MCF 10A (cell line): ENCODE measurements around the gene HS2ST1. TPM values are rescaled to one million over a fixed set of nuclear protein-coding genes. Genes with fewer than 3 reads are reported as not detected.

Source experiments
- BruUV-seq: library from RNA; stranded (reverse); fragments of 400-500 nt; replicated peaks from 2 replicates; lab custom pipeline; 2021; lab: Mats Ljungman, UMichigan
- CTCF ChIA-PET: fragments of 300-600 bp; sonication (Branson Sonifier 250); formaldehyde crosslinking; extraction: SDS; loops from one replicate; lab custom pipeline; 2021; ENCODE audit warnings: antibody characterized with exemption, inconsistent platforms; lab: Yijun Ruan, JAX
- POLR2A ChIA-PET: fragments of 300-600, 350-650 bp; sonication (Branson Sonifier 250); formaldehyde crosslinking; extraction: SDS; loops from one replicate; lab custom pipeline; 2020; ENCODE audit warnings: antibody characterized with exemption, inconsistent platforms; lab: Yijun Ruan, JAX
- DNase-seq: peaks from one replicate; pipeline ENCODE4 v3.0.0-alpha.2; 2018; ENCODE audit not compliant: unreplicated experiment
- H3K27ac Mint-ChIP-seq: one replicate; pipeline ENCODE4 v1.8.0; 2022; ENCODE audit warnings: mild to moderate bottlenecking, low read depth, mixed read lengths; ENCODE audit not compliant: unreplicated experiment
- H3K27me3 Mint-ChIP-seq: one replicate; pipeline ENCODE4 v1.8.0; 2022; ENCODE audit warnings: mixed read lengths; ENCODE audit not compliant: insufficient read depth, unreplicated experiment
- H3K36me3 Mint-ChIP-seq: one replicate; pipeline ENCODE4 v1.8.0; 2022; ENCODE audit warnings: mild to moderate bottlenecking, moderate library complexity, mixed read lengths; ENCODE audit not compliant: insufficient read depth, unreplicated experiment
- H3K4me1 Mint-ChIP-seq: one replicate; pipeline ENCODE4 v1.8.0; 2022; ENCODE audit warnings: mixed read lengths; ENCODE audit not compliant: insufficient read depth, unreplicated experiment
- H3K4me3 Mint-ChIP-seq: one replicate; pipeline ENCODE4 v1.8.0; 2022; ENCODE audit warnings: mild to moderate bottlenecking, moderate library complexity, mixed read lengths; ENCODE audit not compliant: unreplicated experiment
- H3K9me3 Mint-ChIP-seq: one replicate; pipeline ENCODE4 v1.8.0; 2022; ENCODE audit warnings: mixed read lengths; ENCODE audit not compliant: unreplicated experiment
- CTCF ChIP-seq: fragments of 200-600 bp; IDR thresholded peaks from one replicate; pipeline ENCODE4 v1.8.0; 2022; ENCODE audit warnings: antibody characterized with exemption, mild to moderate bottlenecking; ENCODE audit not compliant: unreplicated experiment
- intact Hi-C: fragments of 100-400 bp; cut with micrococcal nuclease; formaldehyde crosslinking; loops from 2 replicates; pipeline ENCODE4 v1.14.1; 2022
- total RNA-seq: library from RNA; stranded (reverse); gene quantifications from 2 replicates; pipeline ENCODE4 v1.2.3, GENCODE V29; 2022

The HS2ST1 gene
- total RNA-seq, 1 experiment from 2014 or later, result 20.4 TPM

GRCh38 chr1:87132284-87132870 is 217.9 kb downstream of the HS2ST1 start:
- intact Hi-C loops, result loop anchor here (5.0 kb wide), 1 partner anchor 1170 kb away; no protein-coding TSS in a partner anchor
- no peak for DNase-seq
- Mint-ChIP-seq H3K36me3 (no peaks in the 10 kb centered on the region), H3K4me3 (no peak overlapping the region), H3K4me1 (peaks cover 5% of the 10 kb centered on the region), H3K27ac (no peak overlapping the region), H3K9me3 (no peaks in the 10 kb centered on the region), H3K27me3 (no peaks in the 10 kb centered on the region)
- POLR2A ChIA-PET, result no interaction called here
- CTCF ChIA-PET, result interaction anchor here (0.7 to 2.2 kb wide), 3 partner anchors 28 to 429 kb away, joined by 3 to 8 read pairs (median 3); no protein-coding TSS in a partner anchor
- no TSS peak for BruUV-seq
- no peak for TF ChIP-seq CTCF

DNA sequence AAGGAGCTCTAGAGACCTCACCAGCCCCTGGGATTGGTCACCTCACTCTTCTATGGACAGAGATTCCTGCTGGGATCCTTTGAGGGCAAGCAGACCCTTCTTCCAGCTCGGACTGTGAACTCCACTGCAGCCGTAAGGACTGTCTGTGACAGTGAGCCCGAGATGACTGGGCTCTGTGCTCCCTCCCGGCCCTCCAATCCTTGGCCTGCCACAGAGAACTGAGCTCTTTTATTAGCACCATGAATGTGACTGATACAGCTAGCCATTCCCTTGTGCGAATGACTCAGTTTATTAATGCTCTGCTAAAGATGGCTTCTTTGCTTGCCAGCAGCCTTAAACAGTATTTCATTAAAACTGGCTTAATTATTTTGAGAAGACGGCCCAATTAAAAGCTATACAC is 219.6 kb downstream of the HS2ST1 start:
- H3K4me1 Mint-ChIP-seq, result peaks cover under 1% of the 10 kb centered on the region
- no TSS peak for BruUV-seq
- H3K9me3 Mint-ChIP-seq, result no peaks in the 10 kb centered on the region
- no peak for TF ChIP-seq CTCF
- ChIA-PET CTCF (interaction anchor here (0.5 to 2.2 kb wide), 5 partner anchors 17 to 1045 kb away, joined by 3 to 8 read pairs (median 3); no protein-coding TSS in a partner anchor), POLR2A (no interaction called here)
- DNase-seq, result no peak
- no peak overlapping the region for H3K27ac Mint-ChIP-seq
- H3K36me3 Mint-ChIP-seq, result no peaks in the 10 kb centered on the region
- no peaks in the 10 kb centered on the region for H3K27me3 Mint-ChIP-seq
- intact Hi-C loops, result loop anchor here (5.0 kb wide), 1 partner anchor 1168 kb away; no protein-coding TSS in a partner anchor
- H3K4me3 Mint-ChIP-seq, result no peak overlapping the region

- no peaks in the 10 kb centered on the region for H3K36me3 Mint-ChIP-seq
Observed at GRCh38 chr1:87134625-87135328, 220.3 kb downstream of the HS2ST1 start.

More at GRCh38 chr1:87134625-87135328, 220.3 kb downstream of the HS2ST1 start:
- POLR2A ChIA-PET, result no interaction called here
- no peaks in the 10 kb centered on the region for H3K9me3 Mint-ChIP-seq
- no peak overlapping the region for H3K4me3 Mint-ChIP-seq
- no peaks in the 10 kb centered on the region for H3K27me3 Mint-ChIP-seq
- intact Hi-C loops, result loop anchor here (5.0 kb wide), 1 partner anchor 1168 kb away; no protein-coding TSS in a partner anchor
- DNase-seq, result no peak
- CTCF ChIA-PET, result interaction anchor here (0.5 to 2.2 kb wide), 6 partner anchors 17 to 1044 kb away, joined by 3 to 8 read pairs (median 3); no protein-coding TSS in a partner anchor
- no peak overlapping the region for H3K27ac Mint-ChIP-seq
- peaks cover 2% of the 10 kb centered on the region for H3K4me1 Mint-ChIP-seq
- TF ChIP-seq CTCF, result no peak
- no TSS peak for BruUV-seq
